ENCODE data around the gene FGF11.

Gene FGF11

DNA sequence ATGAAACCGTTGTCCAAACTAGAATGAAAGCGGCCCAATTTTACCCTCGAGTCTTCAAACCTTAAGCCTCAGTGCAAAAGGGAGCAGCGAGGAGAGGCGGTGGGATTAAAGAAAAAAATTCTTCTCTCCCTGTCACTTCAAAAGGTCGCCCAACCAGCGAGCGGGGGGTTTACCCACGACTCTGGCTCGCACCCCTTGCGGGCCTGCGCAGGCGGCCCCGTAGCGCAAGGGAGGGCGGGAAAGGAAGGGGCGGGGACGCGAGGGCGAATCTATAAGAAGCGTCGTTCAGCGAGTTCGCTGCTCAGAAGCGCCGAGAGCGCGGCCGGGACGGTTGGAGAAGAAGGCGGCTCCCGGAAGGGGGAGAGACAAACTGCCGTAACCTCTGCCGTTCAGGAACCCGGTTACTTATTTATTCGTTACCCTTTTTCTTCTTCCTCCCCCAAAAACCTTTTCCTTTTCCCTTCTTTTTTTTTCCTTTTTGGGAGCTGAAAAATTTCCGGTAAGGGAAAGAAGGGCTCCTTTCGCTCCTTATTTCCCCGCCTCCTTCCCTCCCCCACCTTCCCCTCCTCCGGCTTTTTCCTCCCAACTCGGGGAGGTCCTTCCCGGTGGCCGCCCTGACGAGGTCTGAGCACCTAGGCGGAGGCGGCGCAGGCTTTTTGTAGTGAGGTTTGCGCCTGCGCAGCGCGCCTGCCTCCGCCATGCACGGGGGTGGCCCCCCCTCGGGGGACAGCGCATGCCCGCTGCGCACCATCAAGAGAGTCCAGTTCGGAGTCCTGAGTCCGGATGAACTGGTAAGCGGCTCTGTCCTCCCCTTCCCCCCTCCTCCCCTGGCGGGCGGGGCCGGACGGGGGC lies 45.0 kb downstream of the FGF11 start, which contains the start of gene POLR2A (continued):
- TF ChIP-seq, protein P1, sequence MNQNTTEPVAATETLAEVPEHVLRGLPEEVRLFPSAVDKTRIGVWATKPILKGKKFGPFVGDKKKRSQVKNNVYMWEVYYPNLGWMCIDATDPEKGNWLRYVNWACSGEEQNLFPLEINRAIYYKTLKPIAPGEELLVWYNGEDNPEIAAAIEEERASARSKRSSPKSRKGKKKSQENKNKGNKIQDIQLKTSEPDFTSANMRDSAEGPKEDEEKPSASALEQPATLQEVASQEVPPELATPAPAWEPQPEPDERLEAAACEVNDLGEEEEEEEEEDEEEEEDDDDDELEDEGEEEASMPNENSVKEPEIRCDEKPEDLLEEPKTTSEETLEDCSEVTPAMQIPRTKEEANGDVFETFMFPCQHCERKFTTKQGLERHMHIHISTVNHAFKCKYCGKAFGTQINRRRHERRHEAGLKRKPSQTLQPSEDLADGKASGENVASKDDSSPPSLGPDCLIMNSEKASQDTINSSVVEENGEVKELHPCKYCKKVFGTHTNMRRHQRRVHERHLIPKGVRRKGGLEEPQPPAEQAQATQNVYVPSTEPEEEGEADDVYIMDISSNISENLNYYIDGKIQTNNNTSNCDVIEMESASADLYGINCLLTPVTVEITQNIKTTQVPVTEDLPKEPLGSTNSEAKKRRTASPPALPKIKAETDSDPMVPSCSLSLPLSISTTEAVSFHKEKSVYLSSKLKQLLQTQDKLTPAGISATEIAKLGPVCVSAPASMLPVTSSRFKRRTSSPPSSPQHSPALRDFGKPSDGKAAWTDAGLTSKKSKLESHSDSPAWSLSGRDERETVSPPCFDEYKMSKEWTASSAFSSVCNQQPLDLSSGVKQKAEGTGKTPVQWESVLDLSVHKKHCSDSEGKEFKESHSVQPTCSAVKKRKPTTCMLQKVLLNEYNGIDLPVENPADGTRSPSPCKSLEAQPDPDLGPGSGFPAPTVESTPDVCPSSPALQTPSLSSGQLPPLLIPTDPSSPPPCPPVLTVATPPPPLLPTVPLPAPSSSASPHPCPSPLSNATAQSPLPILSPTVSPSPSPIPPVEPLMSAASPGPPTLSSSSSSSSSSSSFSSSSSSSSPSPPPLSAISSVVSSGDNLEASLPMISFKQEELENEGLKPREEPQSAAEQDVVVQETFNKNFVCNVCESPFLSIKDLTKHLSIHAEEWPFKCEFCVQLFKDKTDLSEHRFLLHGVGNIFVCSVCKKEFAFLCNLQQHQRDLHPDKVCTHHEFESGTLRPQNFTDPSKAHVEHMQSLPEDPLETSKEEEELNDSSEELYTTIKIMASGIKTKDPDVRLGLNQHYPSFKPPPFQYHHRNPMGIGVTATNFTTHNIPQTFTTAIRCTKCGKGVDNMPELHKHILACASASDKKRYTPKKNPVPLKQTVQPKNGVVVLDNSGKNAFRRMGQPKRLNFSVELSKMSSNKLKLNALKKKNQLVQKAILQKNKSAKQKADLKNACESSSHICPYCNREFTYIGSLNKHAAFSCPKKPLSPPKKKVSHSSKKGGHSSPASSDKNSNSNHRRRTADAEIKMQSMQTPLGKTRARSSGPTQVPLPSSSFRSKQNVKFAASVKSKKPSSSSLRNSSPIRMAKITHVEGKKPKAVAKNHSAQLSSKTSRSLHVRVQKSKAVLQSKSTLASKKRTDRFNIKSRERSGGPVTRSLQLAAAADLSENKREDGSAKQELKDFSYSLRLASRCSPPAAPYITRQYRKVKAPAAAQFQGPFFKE (tag by site-specific recombination; IDR thresholded peaks at IDR 0.05; ENCODE audit: borderline replicate concordance), result peak; percentile 87; the same call in 1 of the 2 replicates
- TF ChIP-seq ZNF777 (tag by site-specific recombination; IDR thresholded peaks at IDR 0.05; ENCODE audit: borderline replicate concordance) (peak; percentile 60; the same call in 1 of the 2 replicates), ZNF426 (tag by site-specific recombination; IDR thresholded peaks at IDR 0.05) (no peak; the same call in 1 of the 2 replicates), KLF16 (tag by site-specific recombination; IDR thresholded peaks at IDR 0.05) (peak; percentile 96), ZNF335 (tag by site-specific recombination; conservative IDR thresholded peaks at IDR 0.05) (no peak; the same call in 1 of the 2 replicates), ZNF292 (tag by site-specific recombination; IDR thresholded peaks at IDR 0.05; ENCODE audit: borderline replicate concordance, low read depth) (no peak), BCL11A (tag by site-specific recombination; IDR thresholded peaks at IDR 0.05; ENCODE audit: low read depth) (no peak), ZNF677 (tag by site-specific recombination; IDR thresholded peaks at IDR 0.05) (no peak), FEZF1 (tag by site-specific recombination; IDR thresholded peaks at IDR 0.05) (peak; percentile 45; the same call in 1 of the 2 replicates), ZFP69B (tag by site-specific recombination; IDR thresholded peaks at IDR 0.05) (peak; percentile 86), ZNF571 (tag by site-specific recombination; IDR thresholded peaks at IDR 0.05) (no peak), ZNF561 (tag by site-specific recombination; IDR thresholded peaks at IDR 0.05; ENCODE audit: borderline replicate concordance) (0 out of 2 replicates have a peak, but pooled peaks have one; percentile 45), ZNF146 (tag by site-specific recombination; IDR thresholded peaks at IDR 0.05) (peak; percentile 71), HOXA7 (CRISPR knock-in tag; IDR thresholded peaks at IDR 0.05; ENCODE audit: borderline replicate concordance) (no peak), ZFP37 (tag by site-specific recombination; IDR thresholded peaks at IDR 0.05) (peak; percentile 97), ZNF530 (tag by site-specific recombination; IDR thresholded peaks at IDR 0.05; ENCODE audit: low read depth) (no peak), GLI4 (tag by site-specific recombination; IDR thresholded peaks at IDR 0.05) (peak; percentile 96; the same call in 1 of the 2 replicates), ZNF155 (tag by site-specific recombination; IDR thresholded peaks at IDR 0.05) (no peak), ZNF223 (tag by site-specific recombination; IDR thresholded peaks at IDR 0.05) (0 out of 2 replicates have a peak, but pooled peaks have one; percentile 49), KLF10 (tag by site-specific recombination; IDR thresholded peaks at IDR 0.05) (peak; percentile 89), ZNF350 (tag by site-specific recombination; IDR thresholded peaks at IDR 0.05) (no peak)
- TF ChIP-seq, protein P2, sequence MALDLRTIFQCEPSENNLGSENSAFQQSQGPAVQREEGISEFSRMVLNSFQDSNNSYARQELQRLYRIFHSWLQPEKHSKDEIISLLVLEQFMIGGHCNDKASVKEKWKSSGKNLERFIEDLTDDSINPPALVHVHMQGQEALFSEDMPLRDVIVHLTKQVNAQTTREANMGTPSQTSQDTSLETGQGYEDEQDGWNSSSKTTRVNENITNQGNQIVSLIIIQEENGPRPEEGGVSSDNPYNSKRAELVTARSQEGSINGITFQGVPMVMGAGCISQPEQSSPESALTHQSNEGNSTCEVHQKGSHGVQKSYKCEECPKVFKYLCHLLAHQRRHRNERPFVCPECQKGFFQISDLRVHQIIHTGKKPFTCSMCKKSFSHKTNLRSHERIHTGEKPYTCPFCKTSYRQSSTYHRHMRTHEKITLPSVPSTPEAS (tag by site-specific recombination; IDR thresholded peaks at IDR 0.05), result peak; percentile 75; the same call in 1 of the 2 replicates
- TF ChIP-seq, protein P3, sequence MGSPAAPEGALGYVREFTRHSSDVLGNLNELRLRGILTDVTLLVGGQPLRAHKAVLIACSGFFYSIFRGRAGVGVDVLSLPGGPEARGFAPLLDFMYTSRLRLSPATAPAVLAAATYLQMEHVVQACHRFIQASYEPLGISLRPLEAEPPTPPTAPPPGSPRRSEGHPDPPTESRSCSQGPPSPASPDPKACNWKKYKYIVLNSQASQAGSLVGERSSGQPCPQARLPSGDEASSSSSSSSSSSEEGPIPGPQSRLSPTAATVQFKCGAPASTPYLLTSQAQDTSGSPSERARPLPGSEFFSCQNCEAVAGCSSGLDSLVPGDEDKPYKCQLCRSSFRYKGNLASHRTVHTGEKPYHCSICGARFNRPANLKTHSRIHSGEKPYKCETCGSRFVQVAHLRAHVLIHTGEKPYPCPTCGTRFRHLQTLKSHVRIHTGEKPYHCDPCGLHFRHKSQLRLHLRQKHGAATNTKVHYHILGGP (tag by site-specific recombination; IDR thresholded peaks at IDR 0.05), result peak; percentile 58; the same call in 1 of the 2 replicates
- TF ChIP-seq, protein P4, sequence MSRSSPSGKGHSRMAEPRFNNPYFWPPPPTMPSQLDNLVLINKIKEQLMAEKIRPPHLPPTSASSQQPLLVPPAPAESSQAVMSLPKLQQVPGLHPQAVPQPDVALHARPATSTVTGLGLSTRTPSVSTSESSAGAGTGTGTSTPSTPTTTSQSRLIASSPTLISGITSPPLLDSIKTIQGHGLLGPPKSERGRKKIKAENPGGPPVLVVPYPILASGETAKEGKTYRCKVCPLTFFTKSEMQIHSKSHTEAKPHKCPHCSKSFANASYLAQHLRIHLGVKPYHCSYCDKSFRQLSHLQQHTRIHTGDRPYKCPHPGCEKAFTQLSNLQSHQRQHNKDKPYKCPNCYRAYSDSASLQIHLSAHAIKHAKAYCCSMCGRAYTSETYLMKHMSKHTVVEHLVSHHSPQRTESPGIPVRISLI (tag by site-specific recombination; IDR thresholded peaks at IDR 0.05), result peak; percentile 88
- TF ChIP-seq, protein P5, sequence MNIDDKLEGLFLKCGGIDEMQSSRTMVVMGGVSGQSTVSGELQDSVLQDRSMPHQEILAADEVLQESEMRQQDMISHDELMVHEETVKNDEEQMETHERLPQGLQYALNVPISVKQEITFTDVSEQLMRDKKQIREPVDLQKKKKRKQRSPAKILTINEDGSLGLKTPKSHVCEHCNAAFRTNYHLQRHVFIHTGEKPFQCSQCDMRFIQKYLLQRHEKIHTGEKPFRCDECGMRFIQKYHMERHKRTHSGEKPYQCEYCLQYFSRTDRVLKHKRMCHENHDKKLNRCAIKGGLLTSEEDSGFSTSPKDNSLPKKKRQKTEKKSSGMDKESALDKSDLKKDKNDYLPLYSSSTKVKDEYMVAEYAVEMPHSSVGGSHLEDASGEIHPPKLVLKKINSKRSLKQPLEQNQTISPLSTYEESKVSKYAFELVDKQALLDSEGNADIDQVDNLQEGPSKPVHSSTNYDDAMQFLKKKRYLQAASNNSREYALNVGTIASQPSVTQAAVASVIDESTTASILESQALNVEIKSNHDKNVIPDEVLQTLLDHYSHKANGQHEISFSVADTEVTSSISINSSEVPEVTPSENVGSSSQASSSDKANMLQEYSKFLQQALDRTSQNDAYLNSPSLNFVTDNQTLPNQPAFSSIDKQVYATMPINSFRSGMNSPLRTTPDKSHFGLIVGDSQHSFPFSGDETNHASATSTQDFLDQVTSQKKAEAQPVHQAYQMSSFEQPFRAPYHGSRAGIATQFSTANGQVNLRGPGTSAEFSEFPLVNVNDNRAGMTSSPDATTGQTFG (tag by site-specific recombination; IDR thresholded peaks at IDR 0.05; ENCODE audit: borderline replicate concordance), result peak; percentile 89
